ENCODE measurements around the gene ZNF648. TPM values are rescaled to one million over a fixed set of nuclear protein-coding genes. Genes with fewer than 3 reads are reported as not detected.
A peak's percentile ranks its signal among the peaks of the same experiment; 100 is the strongest.

ZNF648 gene
- polyA plus RNA-seq, 1 experiment, result not detected

GRCh38 chr1:182080040-182080439 is 18.5 kb upstream of the ZNF648 start:
- no peaks in the 10 kb centered on the region for H3K27me3 ChIP-seq (ENCODE audit: control insufficient read depth, insufficient read depth, low read length)
- no peak for DNase-seq (ENCODE audit: low read depth)
- POLR2A ChIA-PET, result no interaction called here
- no peaks in the 10 kb centered on the region for H3K36me3 ChIP-seq (ENCODE audit: control insufficient read depth, insufficient read depth, low read length)
- H3K4me3 ChIP-seq (ENCODE audit: low read depth, low read length), result no peak overlapping the region
- TF ChIP-seq CTCF (IDR thresholded peaks at IDR 0.05; ENCODE audit: insufficient read depth, low read depth, low read length), result no peak
- CTCF ChIA-PET, result interaction anchor here (0.9 to 5.7 kb wide), 17 partner anchors 8 to 613 kb away, joined by 3 to 58 read pairs (median 4); partner anchors contain the start of genes GLUL and RGS16

GRCh38 chr1:182071924-182072323 is 10.4 kb upstream of the ZNF648 start:
- ChIA-PET CTCF (interaction anchor here (0.9 to 1.4 kb wide), 3 partner anchors 9 to 593 kb away, joined by 3 to 12 read pairs (median 4); no protein-coding TSS in a partner anchor), POLR2A (no interaction called here)
- no peak for TF ChIP-seq CTCF (IDR thresholded peaks at IDR 0.05; ENCODE audit: insufficient read depth, low read depth, low read length)
- Histone ChIP-seq H3K27me3 (ENCODE audit: control insufficient read depth, insufficient read depth, low read length) (no peaks in the 10 kb centered on the region), H3K4me3 (ENCODE audit: low read depth, low read length) (no peak overlapping the region), H3K36me3 (ENCODE audit: control insufficient read depth, insufficient read depth, low read length) (no peaks in the 10 kb centered on the region)
- DNase-seq (ENCODE audit: low read depth), result no peak

GRCh38 chr1:182069028-182069466 is 7.5 kb upstream of the ZNF648 start:
- Histone ChIP-seq H3K4me3 (ENCODE audit: low read depth, low read length) (no peak overlapping the region), H3K27me3 (ENCODE audit: control insufficient read depth, insufficient read depth, low read length) (no peaks in the 10 kb centered on the region), H3K36me3 (ENCODE audit: control insufficient read depth, insufficient read depth, low read length) (no peaks in the 10 kb centered on the region)
- ChIA-PET CTCF (interaction anchor here (0.6 to 3.5 kb wide), 9 partner anchors 11 to 590 kb away, joined by 3 to 36 read pairs (median 4); no protein-coding TSS in a partner anchor), POLR2A (no interaction called here)
- TF ChIP-seq CTCF (IDR thresholded peaks at IDR 0.05; ENCODE audit: insufficient read depth, low read depth, low read length), result peak; percentile 84
- DNase-seq (ENCODE audit: low read depth), result no peak

GRCh38 chr1:182066934-182067333 is 5.4 kb upstream of the ZNF648 start:
- H3K4me3 ChIP-seq (ENCODE audit: low read depth, low read length), result no peak overlapping the region
- DNase-seq (ENCODE audit: low read depth), result no peak
- no peak for TF ChIP-seq CTCF (IDR thresholded peaks at IDR 0.05; ENCODE audit: insufficient read depth, low read depth, low read length)
- H3K27me3 ChIP-seq (ENCODE audit: control insufficient read depth, insufficient read depth, low read length), result no peaks in the 10 kb centered on the region
- POLR2A ChIA-PET, result no interaction called here
- H3K36me3 ChIP-seq (ENCODE audit: control insufficient read depth, insufficient read depth, low read length), result no peaks in the 10 kb centered on the region
- CTCF ChIA-PET, result interaction anchor here (1.2 to 1.6 kb wide), 3 partner anchors 13 to 16 kb away, joined by 3 to 6 read pairs (median 3); no protein-coding TSS in a partner anchor

- no peak for DNase-seq (ENCODE audit: low read depth)
- H3K4me3 ChIP-seq (ENCODE audit: low read depth, low read length), result no peak overlapping the region
- H3K36me3 ChIP-seq (ENCODE audit: control insufficient read depth, insufficient read depth, low read length), result no peaks in the 10 kb centered on the region
- ChIA-PET POLR2A (no interaction called here), CTCF (interaction anchor here (0.8 to 1.5 kb wide), 2 partner anchors 11 to 15 kb away, joined by 3 to 4 read pairs; no protein-coding TSS in a partner anchor)
- no peaks in the 10 kb centered on the region for H3K27me3 ChIP-seq (ENCODE audit: control insufficient read depth, insufficient read depth, low read length)
- no peak for TF ChIP-seq CTCF (IDR thresholded peaks at IDR 0.05; ENCODE audit: insufficient read depth, low read depth, low read length)
These were observed 3.8 kb upstream of the ZNF648 start for GRCh38 chr1:182065126-182065845.

Data from BJ (cell line).